Activated T-cell treated with anti-CD3 and anti-CD28 coated beads for 4 hours (primary cell): ENCODE data around the gene CEP350.
"Not testable (repeated sequence)": the region's sequence is repeated elsewhere in the genome, so short reads cannot be mapped to it uniquely, and the experiment has no call there.

ENCODE experiments used
- DNase-seq: peaks from one replicate; pipeline ENCODE4 v3.0.0-alpha.2; 2020

The CEP350 gene

GRCh38 chr1:180131510-180131909 is 176.9 kb downstream of the CEP350 start:
- DNase-seq, result no peak

GRCh38 chr1:180133193-180133592 is 178.6 kb downstream of the CEP350 start:
- DNase-seq, result no peak

- DNase-seq, result not testable (repeated sequence)
Observed at GRCh38 chr1:180133688-180134087, 179.1 kb downstream of the CEP350 start.

DNA sequence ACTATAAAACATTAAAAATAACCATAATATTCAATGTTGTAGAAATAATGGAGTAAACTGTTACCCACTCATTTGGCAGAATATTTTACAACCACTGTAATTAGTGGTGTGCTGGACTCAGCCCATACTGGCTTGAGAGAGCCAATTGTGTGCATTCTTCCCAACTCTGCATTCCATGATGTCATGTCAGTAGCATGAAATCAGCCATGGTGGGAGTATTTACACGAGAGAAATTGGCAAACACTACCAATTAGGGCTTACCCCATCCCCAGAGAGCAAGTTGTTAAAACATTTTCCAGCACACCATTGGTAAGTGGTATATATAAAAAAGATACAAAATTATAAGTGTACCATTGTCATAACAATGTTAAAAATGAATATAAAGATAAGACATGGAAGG is 180.9 kb downstream of the CEP350 start:
- no peak for DNase-seq

DNA sequence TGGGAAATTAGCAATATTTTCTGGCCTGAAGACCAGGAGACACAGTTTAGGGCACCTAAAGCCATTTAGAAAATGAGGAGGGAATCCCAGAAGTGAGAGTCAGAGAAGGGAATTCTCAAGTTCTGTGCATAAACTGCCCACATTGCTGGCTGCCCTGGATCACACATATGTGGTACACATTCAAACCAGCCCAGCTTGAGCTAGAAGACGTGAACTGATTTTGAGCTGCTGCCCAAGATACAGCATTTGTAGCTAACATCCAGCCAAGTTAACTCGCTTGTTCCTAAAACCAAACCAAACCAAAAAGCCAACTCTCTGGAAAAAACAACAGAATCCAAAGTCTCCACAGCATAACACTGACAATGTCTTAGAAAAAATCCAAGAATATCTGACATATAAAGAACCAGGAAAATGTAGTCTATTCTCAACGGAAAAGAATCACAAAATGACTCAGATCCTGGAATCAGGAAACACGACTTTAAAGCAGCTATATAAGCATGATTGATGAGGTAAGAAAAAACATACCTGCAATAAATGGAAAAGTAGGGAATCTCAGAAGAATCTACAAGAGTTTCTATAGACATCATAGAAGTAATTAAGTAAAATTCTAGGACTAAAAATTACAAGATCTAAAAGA is 181.8 kb downstream of the CEP350 start:
- no peak for DNase-seq

DNA sequence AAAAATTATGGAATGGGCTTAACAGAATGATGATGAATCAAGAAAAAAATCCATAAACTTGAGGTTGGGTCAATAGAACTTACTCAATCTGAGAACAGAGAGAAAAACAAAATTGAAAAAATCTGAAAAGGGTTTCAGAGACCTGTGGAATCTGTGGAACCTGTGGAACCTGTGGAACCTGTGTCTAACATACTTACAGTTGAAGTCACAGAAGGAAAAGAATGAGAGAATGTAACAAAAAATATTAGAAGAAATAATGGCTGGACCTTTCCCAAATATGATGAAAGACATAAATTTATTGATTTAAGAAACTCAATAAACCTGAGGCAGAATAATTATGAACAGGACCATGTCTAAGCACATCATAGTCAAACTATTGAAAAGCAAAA is 182.4 kb downstream of the CEP350 start:
- DNase-seq, result no peak

- no peak for DNase-seq
Observed at GRCh38 chr1:180137776-180138175, 183.2 kb downstream of the CEP350 start.

DNA sequence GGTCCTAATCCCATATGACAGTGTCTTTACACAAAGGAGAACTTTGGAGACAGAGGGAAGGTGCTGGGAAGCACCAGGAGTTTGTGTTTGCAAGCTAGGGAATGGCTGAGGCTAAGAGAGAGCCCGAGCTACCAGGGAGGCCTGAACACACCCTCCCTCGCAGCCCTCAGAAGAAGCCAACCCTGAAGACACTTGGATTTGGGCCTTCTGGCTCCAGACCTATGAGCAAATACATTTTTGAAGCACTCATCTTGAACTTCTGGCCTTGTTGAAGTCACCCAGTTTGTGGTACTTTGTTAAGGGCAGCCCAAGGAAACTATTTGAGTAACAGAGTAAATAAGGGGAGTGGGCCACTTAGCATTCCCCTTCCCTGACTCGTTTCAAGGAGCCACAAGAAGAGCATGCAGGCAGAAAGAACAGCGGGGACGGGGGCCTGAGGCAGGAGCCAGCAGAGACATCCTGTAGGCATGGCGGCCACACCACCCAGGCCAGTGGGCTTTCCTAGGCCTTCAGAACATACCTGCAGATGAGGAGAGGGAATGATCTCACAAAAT is 186.8 kb downstream of the CEP350 start:
- DNase-seq, result no peak

DNA sequence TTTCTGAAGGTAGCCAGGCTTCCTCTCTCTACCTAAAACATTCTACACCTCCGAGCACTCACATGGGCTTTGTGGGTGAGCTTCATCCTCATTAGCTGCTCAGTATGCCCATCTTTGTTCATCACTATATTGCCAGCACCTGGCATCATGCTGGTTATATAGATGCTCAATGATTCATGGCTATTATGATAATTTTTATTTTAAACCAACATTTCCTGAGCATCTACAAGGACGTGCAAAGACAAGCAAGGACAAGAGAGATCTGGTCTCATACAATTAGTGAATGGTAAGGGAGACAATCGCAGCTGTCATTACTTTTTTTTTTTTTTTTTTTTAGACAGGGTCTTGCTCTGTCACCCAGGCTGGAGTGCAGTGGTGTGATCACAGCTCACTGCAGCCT is 188.7 kb downstream of the CEP350 start:
- no peak for DNase-seq

DNA sequence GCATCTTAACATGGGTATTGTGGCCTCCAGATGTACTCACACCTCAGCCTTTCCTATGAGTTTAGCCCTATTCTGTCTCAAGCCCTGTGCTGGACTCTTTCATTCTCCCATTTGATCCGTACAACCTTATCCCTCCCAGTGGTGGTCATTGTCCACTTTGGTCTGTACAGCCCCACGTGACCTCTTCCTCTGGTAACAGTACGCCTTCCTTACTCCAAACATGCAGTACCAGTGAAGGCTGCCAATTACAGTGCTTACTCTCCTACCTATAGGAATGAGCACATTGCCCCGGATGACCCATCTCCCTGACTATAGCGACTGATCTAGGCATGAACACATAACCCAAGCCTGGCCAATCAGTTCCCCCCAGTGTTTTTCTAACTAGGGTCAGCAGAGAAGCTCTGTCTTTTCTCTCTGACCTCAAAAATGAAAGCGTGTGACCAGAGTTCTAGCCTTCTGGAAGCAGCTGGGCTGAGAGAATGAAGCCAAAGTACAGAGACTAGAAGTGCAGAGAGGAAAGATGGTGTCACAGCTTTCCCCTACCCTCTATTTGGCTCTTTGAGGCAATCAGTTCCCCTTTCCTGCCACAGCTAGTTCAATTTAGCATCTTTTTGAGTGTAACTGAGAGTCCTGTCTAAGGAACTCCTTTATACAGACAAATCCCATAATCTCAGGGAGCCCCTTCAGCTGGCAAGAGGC is 190.2 kb downstream of the CEP350 start:
- no peak for DNase-seq

DNA sequence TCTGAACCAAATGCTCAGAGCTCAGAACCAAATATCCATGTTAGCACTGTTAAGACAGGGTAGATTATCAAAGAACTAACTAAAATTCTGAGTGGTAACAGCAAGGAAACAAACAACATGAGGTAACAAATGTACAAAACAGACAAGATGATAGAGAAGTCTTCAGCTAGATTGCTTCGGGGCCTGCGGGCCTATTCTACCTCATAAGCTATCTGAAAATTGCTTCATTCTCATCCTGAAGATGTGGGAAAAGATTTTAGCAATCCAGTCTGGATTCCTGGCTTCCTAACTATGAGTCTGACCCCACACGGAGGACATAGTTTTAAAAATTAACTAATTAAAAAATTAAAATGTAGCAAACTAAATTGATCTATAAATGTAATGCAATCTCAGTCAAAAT is 190.8 kb downstream of the CEP350 start:
- no peak for DNase-seq

DNA sequence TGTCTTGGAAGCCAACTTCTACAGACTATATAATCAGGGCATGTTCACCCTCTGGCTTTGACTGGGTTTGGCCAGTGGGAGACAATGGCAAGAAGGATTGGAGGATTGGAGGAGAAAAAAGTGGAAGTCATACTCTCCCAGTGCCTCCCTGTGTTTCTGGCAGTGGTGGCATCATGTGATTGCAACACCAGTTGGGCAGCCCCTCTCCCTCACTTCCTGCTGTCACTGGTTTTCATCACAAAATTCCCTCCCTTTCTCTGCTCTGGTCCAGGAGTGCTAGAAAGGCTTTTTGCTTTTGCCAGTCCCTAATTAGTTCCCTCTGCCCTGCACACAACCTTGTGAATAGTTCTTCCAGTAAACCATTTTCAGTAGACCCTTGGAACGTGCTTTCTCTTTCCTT is 196.4 kb downstream of the CEP350 start:
- DNase-seq, result no peak

DNA sequence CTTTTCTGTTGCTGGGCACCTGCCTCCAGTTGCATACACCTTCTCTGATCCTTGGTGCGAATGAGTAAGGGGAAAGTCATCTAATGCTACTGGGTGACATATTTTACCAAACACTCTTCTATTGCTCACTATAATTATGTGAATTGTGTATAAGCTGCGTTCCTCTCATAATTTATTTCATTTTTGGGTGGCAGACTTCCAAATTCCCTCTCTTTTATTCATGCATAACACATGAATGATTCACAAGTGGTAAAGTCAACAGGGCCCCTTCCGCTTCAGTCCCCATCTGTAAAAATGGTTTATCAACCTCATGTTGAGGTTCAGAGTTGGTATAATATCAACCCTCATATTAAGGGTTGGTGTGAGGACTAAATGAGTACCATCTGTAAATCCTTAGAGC is 196.9 kb downstream of the CEP350 start:
- no peak for DNase-seq

DNA sequence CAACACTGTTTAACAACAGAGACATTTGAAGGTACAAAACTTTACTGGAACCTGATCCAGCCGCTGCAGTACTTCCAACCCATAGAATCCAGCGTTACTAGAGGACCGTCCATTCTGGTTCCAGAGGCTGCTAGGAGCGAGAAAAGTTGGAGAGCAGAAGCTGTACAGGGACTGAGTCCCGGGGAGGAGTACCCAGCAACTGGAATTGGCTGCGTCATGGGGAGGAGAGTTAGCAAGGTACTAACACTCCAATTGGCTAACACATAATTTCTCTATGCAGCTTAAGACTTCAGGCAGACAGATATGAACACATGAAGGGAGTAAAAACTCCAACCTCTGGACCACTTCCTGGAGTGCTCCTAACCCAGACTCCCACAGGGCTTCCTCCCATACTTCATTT is 198.0 kb downstream of the CEP350 start:
- no peak for DNase-seq

DNA sequence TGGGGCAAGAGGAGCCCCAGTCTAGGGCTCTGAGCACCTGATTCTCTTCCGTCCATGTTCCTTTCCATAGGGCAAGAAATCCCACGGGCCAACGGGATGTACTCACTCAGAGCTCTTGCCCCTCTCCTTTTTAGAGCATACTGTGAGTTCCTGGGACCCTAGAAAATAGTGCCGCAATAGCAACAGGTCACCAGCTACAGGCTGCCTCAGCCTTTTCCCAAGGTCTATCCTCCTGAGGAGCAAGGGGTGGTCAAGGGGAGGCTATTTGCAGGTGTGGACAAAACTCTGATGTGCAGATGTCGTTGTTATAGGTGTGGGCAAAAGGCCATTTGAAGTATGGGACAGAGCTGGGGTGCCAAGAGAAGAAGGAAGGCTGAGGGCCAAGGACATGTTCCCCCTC is 198.4 kb downstream of the CEP350 start:
- DNase-seq, result no peak

DNA sequence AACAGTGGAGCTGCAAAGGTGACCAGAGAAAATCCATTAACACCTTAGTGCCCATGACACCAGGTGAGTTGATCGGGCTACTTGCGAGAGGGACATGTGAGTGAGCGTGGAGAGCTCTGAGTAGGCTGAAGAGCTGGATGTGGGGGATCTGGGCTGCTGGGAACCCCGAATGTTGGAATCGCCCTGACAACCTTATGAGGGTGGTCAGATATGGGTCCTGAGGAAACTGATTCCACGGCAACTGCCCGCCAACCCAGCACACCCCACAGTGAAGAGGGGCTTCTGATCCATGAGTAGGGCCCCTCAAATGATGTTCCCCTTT is 199.4 kb downstream of the CEP350 start:
- peak; percentile 6 for DNase-seq

- peak; percentile 78 for DNase-seq
Observed at GRCh38 chr1:180154325-180155181, 199.9 kb downstream of the CEP350 start, which contains the start of gene QSOX1. QSOX1 (plus strand) TSS chr1:180154869; CDS start chr1:180154908, 39 bp downstream.

GRCh38 chr1:180155182-180155682 is 200.6 kb downstream of the CEP350 start:
- DNase-seq, result peak; percentile 9

GRCh38 chr1:180156201-180156600 is 201.6 kb downstream of the CEP350 start:
- DNase-seq, result no peak

DNA sequence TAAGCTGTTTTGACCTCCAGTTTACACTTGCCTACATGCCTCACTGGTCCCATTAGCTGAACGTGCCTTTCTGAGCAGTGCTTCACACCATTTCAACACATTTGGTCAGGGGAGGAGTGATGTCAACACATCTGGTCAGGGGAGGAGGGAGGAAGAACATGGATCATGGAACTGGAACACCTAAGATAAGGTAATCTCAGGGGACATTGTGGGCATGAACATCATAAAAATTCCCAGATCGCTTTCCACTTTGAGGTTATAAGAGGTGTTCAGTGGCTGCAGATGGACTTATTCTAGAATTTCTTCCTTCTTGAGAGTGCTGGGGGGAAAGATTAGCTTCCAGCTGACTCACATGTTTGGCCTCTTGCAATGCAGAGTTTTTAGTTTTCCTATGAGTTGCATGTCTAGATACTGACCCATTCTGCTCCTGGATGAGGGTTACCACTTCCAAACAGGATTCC is 202.1 kb downstream of the CEP350 start:
- DNase-seq, result no peak

- no peak for DNase-seq
Observed at GRCh38 chr1:180157108-180157507, 202.5 kb downstream of the CEP350 start.

GRCh38 chr1:180157576-180158057 is 203.0 kb downstream of the CEP350 start:
- DNase-seq, result no peak
